Activated CD4-positive, alpha-beta T cell treated with anti-CD3 and anti-CD28 coated beads, Interleukin-2, amount 50 U/mL, for 1 hour (primary cell): ENCODE results near the gene ANXA2.
"Not testable (repeated sequence)": the region's sequence is repeated elsewhere in the genome, so short reads cannot be mapped to it uniquely, and the experiment has no call there.

Source experiments
- DNase-seq: peaks from one replicate; pipeline ENCODE4 v3.0.0-alpha.2; 2020

ANXA2 gene

GRCh38 chr15:60338810-60339209 is 59.0 kb downstream of the ANXA2 start:
- no peak for DNase-seq

- no peak for DNase-seq
Measured at GRCh38 chr15:60337076-60337475, 60.7 kb downstream of the ANXA2 start.

DNA sequence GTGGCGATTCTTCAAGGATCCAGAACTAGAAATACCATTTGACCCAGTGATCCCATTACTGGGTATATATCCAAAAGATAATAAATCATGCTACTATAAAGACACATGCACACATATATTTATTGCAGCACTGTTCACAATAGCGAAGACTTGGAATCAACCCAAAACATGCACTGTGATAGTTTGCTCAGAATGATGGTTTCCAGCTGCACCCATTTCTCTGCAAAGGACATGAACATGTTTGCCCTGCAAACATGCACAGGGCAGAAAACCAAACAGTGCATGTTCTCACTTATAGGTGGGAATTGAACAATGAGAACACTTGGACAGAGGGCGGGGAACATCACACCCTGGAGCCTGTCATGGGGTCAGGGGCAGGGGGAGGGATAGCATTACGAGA is 62.5 kb downstream of the ANXA2 start:
- not testable (repeated sequence) for DNase-seq

- DNase-seq = peak; percentile 23
Measured at GRCh38 chr15:60328852-60329443, 68.8 kb downstream of the ANXA2 start.

- DNase-seq = peak; percentile 11
Measured at GRCh38 chr15:60326824-60327654, 70.7 kb downstream of the ANXA2 start.

DNA sequence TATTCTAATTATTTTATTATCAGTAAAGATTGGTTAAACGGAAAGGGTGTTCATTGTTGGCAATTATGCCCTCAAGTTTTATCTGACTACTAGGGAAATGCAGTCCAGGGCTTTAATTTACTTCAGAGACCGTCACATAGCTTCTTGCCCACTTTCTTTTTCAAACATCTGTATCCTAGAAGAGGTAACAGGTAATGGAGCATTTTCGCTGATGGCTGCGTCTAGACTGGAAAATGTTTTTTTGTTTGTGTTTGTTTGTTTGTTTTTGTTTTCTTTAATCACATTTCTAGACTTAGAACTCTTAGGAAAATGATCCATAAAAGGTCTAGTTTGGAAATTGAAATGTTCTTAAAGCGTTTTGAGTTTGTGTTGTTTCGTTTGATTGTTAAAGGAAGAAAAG is 71.4 kb downstream of the ANXA2 start:
- no peak for DNase-seq

DNA sequence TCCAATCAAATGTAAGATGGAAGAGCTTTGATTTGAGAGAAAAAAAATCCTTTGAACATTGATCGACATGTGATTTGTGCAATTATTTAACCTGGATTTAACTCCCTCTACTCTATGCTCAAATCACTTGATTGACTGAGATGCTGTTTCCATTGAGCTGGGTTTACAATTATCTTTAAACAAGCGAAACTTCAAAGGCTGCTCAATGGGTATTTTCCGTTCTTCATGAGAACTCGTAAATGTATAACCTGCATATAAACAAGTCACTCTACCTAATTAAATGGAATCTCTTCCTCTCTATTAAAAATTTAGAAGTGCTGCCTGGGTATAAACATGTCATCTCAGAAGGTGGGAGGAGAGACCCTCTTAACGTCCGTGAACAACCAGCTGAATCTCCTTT is 71.9 kb downstream of the ANXA2 start:
- DNase-seq = no peak

GRCh38 chr15:60324706-60325438 is 72.9 kb downstream of the ANXA2 start:
- DNase-seq = no peak

- DNase-seq = no peak
Measured at GRCh38 chr15:60323322-60323721, 74.5 kb downstream of the ANXA2 start.

- DNase-seq = no peak
Measured at GRCh38 chr15:60320365-60320764, 77.4 kb downstream of the ANXA2 start.

- DNase-seq = no peak
Measured at GRCh38 chr15:60318216-60318867, 79.4 kb downstream of the ANXA2 start.

DNA sequence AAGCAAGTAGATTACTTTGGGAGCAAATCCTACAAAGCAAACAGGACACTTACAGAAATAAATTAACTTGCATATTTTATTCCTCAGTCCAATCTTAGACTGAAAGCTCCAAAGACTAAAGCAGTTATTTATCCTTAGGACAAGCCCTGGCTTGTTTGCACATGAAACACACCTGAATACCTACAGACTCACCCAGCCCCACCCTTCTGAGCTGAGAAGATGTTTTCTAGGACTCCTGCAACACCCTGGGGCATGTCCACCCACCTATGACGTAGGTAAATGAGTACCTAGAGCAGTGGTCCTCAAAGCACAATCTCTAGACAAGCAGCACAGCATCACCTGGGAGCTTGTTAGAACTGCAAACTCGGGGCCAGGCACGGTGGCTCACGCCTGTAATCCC is 80.8 kb downstream of the ANXA2 start:
- DNase-seq = no peak

DNA sequence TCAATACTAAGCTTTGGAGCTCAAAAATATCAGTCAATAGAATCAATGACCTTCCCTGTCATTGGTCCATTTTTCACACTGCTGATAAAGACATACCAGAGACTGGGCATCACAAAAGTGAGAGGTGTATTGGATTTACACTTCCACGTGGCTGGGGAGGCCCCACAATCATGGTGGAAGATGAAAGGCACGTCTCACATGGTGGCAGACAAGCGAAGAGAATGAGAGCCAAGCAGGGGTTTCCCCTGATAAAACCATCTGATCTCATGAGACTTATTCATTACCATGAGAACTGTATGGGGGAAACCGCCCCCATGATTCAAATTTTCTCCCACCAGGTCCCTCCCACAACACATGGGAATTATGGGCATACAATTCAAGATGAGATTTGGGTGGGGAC is 81.9 kb downstream of the ANXA2 start:
- DNase-seq = no peak

DNA sequence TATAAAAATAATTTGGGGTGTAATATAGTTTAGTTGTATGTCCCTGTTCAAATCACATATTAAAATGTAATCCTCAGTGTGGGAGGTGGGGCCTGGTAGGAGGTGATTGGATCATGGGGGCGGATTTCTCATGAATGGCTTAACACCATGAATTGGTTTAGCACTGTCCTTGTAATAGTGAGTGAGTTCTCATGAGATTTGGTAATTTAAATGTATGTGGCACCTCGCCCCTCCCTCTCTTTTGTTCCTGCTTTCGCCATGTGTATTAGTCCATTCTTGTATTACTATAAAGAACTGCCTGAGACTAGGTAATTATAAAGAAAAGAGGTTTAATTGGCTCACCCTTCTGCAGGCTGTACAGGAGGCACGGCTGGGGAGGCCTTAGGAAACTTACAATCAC is 83.9 kb downstream of the ANXA2 start:
- no peak for DNase-seq

DNA sequence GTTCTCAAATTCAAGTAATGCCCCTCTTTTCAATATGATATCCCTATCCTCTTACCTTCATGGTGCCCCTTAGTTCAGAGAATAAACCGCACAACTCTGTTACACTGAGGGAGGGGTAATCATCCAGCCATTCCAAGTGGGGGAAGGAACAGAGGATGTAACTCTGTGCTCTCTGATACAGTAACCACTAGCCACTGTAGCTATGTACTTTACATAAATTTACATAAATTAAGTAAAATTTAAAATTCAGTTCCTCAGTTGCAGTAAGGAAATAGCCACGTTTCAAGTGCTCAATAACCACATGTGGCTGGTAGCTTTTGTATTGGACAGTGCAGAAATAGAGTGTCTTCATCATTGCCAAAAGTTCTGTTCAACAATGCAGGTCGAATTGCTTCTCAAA is 90.8 kb downstream of the ANXA2 start:
- no peak for DNase-seq

DNA sequence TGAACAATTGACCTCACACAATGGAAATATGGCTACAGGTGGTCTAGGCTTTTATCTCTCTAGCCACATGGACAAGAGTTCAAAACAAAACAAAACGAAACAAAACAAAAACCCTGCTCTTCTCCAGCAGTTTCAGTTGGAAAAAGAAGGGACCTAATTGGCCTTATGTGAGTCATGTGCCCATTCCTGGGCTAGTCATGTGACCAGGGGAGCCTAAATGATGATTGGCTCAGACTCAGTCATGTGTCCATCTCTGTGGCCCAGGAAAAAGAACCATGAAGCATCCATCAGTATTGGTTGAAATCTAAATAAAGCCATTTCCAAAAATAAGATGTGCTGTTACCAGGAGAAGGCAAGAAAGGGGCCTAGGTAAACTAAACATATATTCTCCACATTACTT is 96.8 kb downstream of the ANXA2 start:
- no peak for DNase-seq

- no peak for DNase-seq
Measured at GRCh38 chr15:60299452-60300047, 98.2 kb downstream of the ANXA2 start.
